Colonic mucosa (tissue), 4 donors: ENCODE results near the gene CDX2. TPM values are rescaled to one million over a fixed set of nuclear protein-coding genes. Genes with fewer than 3 reads are reported as not detected.

Source experiments
- DNase-seq: peaks from one replicate; pipeline ENCODE4 v3.0.0-alpha.2; 2020
- H3K27ac ChIP-seq: fragments of 200-600 bp; one replicate; pipeline ENCODE4 v1.8.0; 2021
- H3K27me3 ChIP-seq: fragments of 200-600 bp; one replicate; pipeline ENCODE4 v1.8.0; 2021
- H3K36me3 ChIP-seq: fragments of 200-600 bp; one replicate; pipeline ENCODE4 v1.8.0; 2021
- H3K4me1 ChIP-seq: fragments of 200-600 bp; one replicate; pipeline ENCODE4 v1.8.0; 2021; ENCODE audit warnings: mild to moderate bottlenecking
- H3K4me3 ChIP-seq: fragments of 200-600 bp; one replicate; pipeline ENCODE4 v1.8.0; 2021
- H3K9ac ChIP-seq, 2 donors: one replicate each; pipeline ENCODE4 v1.7.0; 2013; ENCODE audit warnings: control low read depth in 2 of 2, low read depth in 2 of 2, low read length in 2 of 2
- H3K9me3 ChIP-seq: fragments of 200-600 bp; one replicate; pipeline ENCODE4 v1.8.0; 2021
- CTCF ChIP-seq: fragments of 200-600 bp; IDR thresholded peaks from one replicate; pipeline ENCODE4 v1.8.0; 2022; ENCODE audit warnings: antibody characterized with exemption, mild to moderate bottlenecking
- intact Hi-C: fragments of 100-400 bp; cut with DNase I; formaldehyde crosslinking; loops from one replicate; pipeline ENCODE4 v1.14.1; 2022
- total RNA-seq, 2 donors: library from RNA; stranded (reverse); fragmentation: NEBNext Ultra II Directional in 1 of 2; extraction: Animal tissue kit (Norgen Biotek cat#: 25700) in 1 of 2; gene quantifications; one replicate each; pipeline ENCODE4 v1.2.1, GENCODE V29; 2021
- donor health status: healthy.
- donor health status: DM: no; HTN: no; CAD: no.
- donor health status: DM: no; HTN: no; CAD: no.

The CDX2 gene
- 100 to 1,000 TPM; 271 to 391 TPM for total RNA-seq

GRCh38 chr13:27969082-27969865 lies at the start of gene CDX2:
TSS of gene CDX2 (minus strand) at chr13:27969315. CDS start at chr13:27969006, 309 bp downstream.
- intact Hi-C loops, result no loop called here
- Histone ChIP-seq H3K9me3 (no peaks in the 10 kb centered on the region), H3K27me3 (peaks cover 34% of the 10 kb centered on the region)

DNA sequence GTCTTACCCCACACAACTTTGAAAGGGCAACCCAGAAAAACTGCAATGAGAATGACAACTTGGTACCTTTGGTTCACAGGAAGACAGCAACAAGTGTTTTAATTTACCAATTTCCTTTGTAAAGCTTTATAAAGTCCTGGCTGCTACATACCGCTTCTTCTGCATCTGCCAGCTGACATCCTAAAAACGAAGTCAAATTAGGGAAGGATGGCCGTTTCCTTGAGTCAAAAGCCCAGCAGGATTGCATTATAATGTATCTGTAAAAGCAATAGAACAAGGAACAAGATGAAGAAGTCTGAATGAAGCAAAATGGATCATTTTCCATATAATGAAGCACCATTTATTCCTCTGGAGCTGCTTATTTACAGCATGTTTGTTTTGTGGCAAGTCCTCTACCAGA lies 45.2 kb upstream of the CDX2 start:
- H3K36me3 ChIP-seq, result no peaks in the 10 kb centered on the region
- H3K4me1 ChIP-seq, result no peaks in the 10 kb centered on the region
- H3K4me3 ChIP-seq, result no peak overlapping the region
- DNase-seq, result no peak
- no peak overlapping the region for H3K27ac ChIP-seq
- intact Hi-C loops, result no loop called here
- TF ChIP-seq CTCF, result no peak
- no peaks in the 10 kb centered on the region for H3K9me3 ChIP-seq
- no peak overlapping the region for H3K9ac ChIP-seq
- no peaks in the 10 kb centered on the region for H3K27me3 ChIP-seq

More at GRCh38 chr13:27969082-27969865, at the start of gene CDX2:
- peak within 1 kb of the TSS; percentile 91 for H3K27ac ChIP-seq
- peak; percentile 91 for DNase-seq
- H3K36me3 ChIP-seq, result no peaks in the 10 kb centered on the region
- H3K4me3 ChIP-seq, result peak within 1 kb of the TSS; percentile 75
- H3K9ac ChIP-seq, result peak within 1 kb of the TSS; percentile 98 to 100
- TF ChIP-seq CTCF, result no peak
- no peaks in the 10 kb centered on the region for H3K4me1 ChIP-seq

- Histone ChIP-seq H3K27me3 (no peaks in the 10 kb centered on the region), H3K4me1 (no peaks in the 10 kb centered on the region), H3K4me3 (no peak overlapping the region), H3K9ac (no peak overlapping the region), H3K9me3 (no peaks in the 10 kb centered on the region), H3K27ac (no peak overlapping the region), H3K36me3 (no peaks in the 10 kb centered on the region)
- intact Hi-C loops, result no loop called here
- no peak for TF ChIP-seq CTCF
- DNase-seq, result no peak
Measured at GRCh38 chr13:28013482-28013881, 44.4 kb upstream of the CDX2 start.

- TF ChIP-seq CTCF, result no peak
- no peaks in the 10 kb centered on the region for H3K27me3 ChIP-seq
- no peaks in the 10 kb centered on the region for H3K36me3 ChIP-seq
- H3K9ac ChIP-seq, result no peak overlapping the region
- H3K27ac ChIP-seq, result no peak overlapping the region
- intact Hi-C loops, result no loop called here
- no peaks in the 10 kb centered on the region for H3K4me1 ChIP-seq
- H3K9me3 ChIP-seq, result no peaks in the 10 kb centered on the region
- no peak for DNase-seq
- H3K4me3 ChIP-seq, result no peak overlapping the region
Measured at GRCh38 chr13:28012896-28013295, 43.8 kb upstream of the CDX2 start.

GRCh38 chr13:28012383-28012782 lies 43.3 kb upstream of the CDX2 start:
- Histone ChIP-seq H3K27ac (no peak overlapping the region), H3K9me3 (no peaks in the 10 kb centered on the region), H3K36me3 (no peaks in the 10 kb centered on the region), H3K27me3 (no peaks in the 10 kb centered on the region), H3K4me1 (no peaks in the 10 kb centered on the region), H3K9ac (no peak overlapping the region), H3K4me3 (no peak overlapping the region)
- no peak for TF ChIP-seq CTCF
- no peak for DNase-seq
- intact Hi-C loops, result no loop called here
